Psoas muscle (tissue), 8 donors: ENCODE measurements around the gene DNAH9. TPM values are rescaled to one million over a fixed set of nuclear protein-coding genes. Genes with fewer than 3 reads are reported as not detected.
A peak's percentile ranks its signal among the peaks of the same experiment; 100 is the strongest.

ENCODE experiments used
- ATAC-seq, 4 donors: fragments of 200-7000 bp; cut with Tn5 transposase; one replicate each; pipeline ENCODE4 v1.9.1; 2020; ENCODE audit warnings: moderate library complexity in 3 of 4, mild to moderate bottlenecking in 2 of 4
- DNase-seq, 2 donors: peaks; one replicate each; pipeline ENCODE4 v3.0.0-alpha.2; 2020
- H3K27ac ChIP-seq: fragments of 200-600 bp; one replicate; pipeline ENCODE4 v1.8.0; 2022
- H3K27me3 ChIP-seq, 3 donors: fragments of 200-600 bp in 1 of 3; one replicate each; pipeline versions ENCODE4 v1.6.1 to v1.8.0; 2013 to 2022; ENCODE audit warnings: low read length in 2 of 3, mild to moderate bottlenecking in 2 of 3, moderate library complexity in 1 of 3; ENCODE audit not compliant: insufficient read depth in 3 of 3
- H3K36me3 ChIP-seq, 2 donors: fragments of 200-600 bp in 1 of 2; one replicate each; pipeline versions ENCODE4 v1.6.1 to v1.8.0; 2013 to 2022; ENCODE audit warnings: low read depth in 1 of 2, mild to moderate bottlenecking in 1 of 2, moderate library complexity in 1 of 2; ENCODE audit not compliant: insufficient read depth in 1 of 2
- H3K4me1 ChIP-seq: fragments of 200-600 bp; one replicate; pipeline ENCODE4 v1.8.0; 2022
- H3K4me3 ChIP-seq: fragments of 200-600 bp; one replicate; pipeline ENCODE4 v1.8.0; 2022; ENCODE audit warnings: mild to moderate bottlenecking
- H3K9me3 ChIP-seq: fragments of 200-600 bp; one replicate; pipeline ENCODE4 v1.8.0; 2022
- CTCF ChIP-seq: fragments of 200-600 bp; IDR thresholded peaks from one replicate; pipeline ENCODE4 v1.8.0; 2022; ENCODE audit warnings: antibody characterized with exemption
- WGBS, 3 donors: extraction: QIAGEN DNeasy Blood & Tissue Kit; methylation state at CpG; one replicate each; pipeline versions ENCODE4 v1.1.6 to v1.1.7; 2013; 5-methylcytosine and 5-hydroxymethylcytosine counted together
- intact Hi-C, 2 donors: fragments of 100-400 bp; cut with DNase I; formaldehyde crosslinking; loops; one replicate each; pipeline versions ENCODE4 v1.11.0 to v1.14.2; 2022
- polyA plus RNA-seq, 3 donors: library from polyadenylated mRNA; stranded (reverse); fragments of 200-250 nt; gene quantifications; one replicate each; pipeline ENCODE4 v1.2.3, GENCODE V29; 2013
- total RNA-seq, 4 donors: library from RNA; stranded (reverse); fragmentation: NEBNext Ultra II Directional in 2 of 4; extraction: Animal tissue kit (Norgen Biotek cat#: 25700) in 2 of 4; gene quantifications; one replicate each; pipeline versions ENCODE4 v1.2.1 to v1.2.4, GENCODE V29; 2021 to 2023
- donor health status: healthy with polysubstance abuse.
- donor health status: DM: no; HTN: no; CAD: no; lungs with moderate emphysema.
- donor health status: Bipolar disorder and iron deficiency.
- donor health status: healthy.
- donor health status: DM: yes; HTN: yes; CAD: no.
- donor health status: DM: no; HTN: no; CAD: no.
- donor health status: DM: no; HTN: no; CAD: no.
- donor health status: DM: yes; HTN: yes; CAD: no.

Gene DNAH9
- total and polyA plus RNA-seq, 7 donors, result 0.01 to 0.05 TPM; not detected in 5

- WGBS, 3 donors, result 82 to 88% (median 88%) methylated on average over 4 of the region's 4 CpGs
- no peak for TF ChIP-seq CTCF
- intact Hi-C loops, result no loop called here
Observed at GRCh38 chr17:11813278-11813677, 215.0 kb downstream of the DNAH9 start.

GRCh38 chr17:11813871-11814270 lies 215.6 kb downstream of the DNAH9 start:
- intact Hi-C loops, result no loop called here
- ATAC-seq, result no peak
- H3K27ac ChIP-seq, result no peak overlapping the region

More at GRCh38 chr17:11813278-11813677, 215.0 kb downstream of the DNAH9 start:
- Histone ChIP-seq H3K27me3 (no peaks in the 10 kb centered on the region), H3K36me3 (no peaks in the 10 kb centered on the region), H3K27ac (no peak overlapping the region), H3K4me3 (no peak overlapping the region), H3K9me3 (no peaks in the 10 kb centered on the region), H3K4me1 (no peaks in the 10 kb centered on the region)
- ATAC-seq (no peak), DNase-seq (no peak)

GRCh38 chr17:11814655-11815262 lies 216.5 kb downstream of the DNAH9 start:
- TF ChIP-seq CTCF, result no peak
- no peak for ATAC-seq
- no peaks in the 10 kb centered on the region for H3K27me3 ChIP-seq
- no peak overlapping the region for H3K27ac ChIP-seq
- H3K4me1 ChIP-seq, result no peaks in the 10 kb centered on the region
- WGBS, 3 donors, result 25 to 38% (median 35%) methylated on average over 3 of the region's 3 CpGs
- no peaks in the 10 kb centered on the region for H3K9me3 ChIP-seq
- no peak overlapping the region for H3K4me3 ChIP-seq
- intact Hi-C loops, result no loop called here
- H3K36me3 ChIP-seq, result no peaks in the 10 kb centered on the region
- no peak for DNase-seq

More at GRCh38 chr17:11813871-11814270, 215.6 kb downstream of the DNAH9 start:
- TF ChIP-seq CTCF, result no peak
- H3K9me3 ChIP-seq, result no peaks in the 10 kb centered on the region
- no peaks in the 10 kb centered on the region for H3K27me3 ChIP-seq
- no peaks in the 10 kb centered on the region for H3K36me3 ChIP-seq
- no peak overlapping the region for H3K4me3 ChIP-seq
- DNase-seq, result no peak
- H3K4me1 ChIP-seq, result no peaks in the 10 kb centered on the region

- H3K9me3 ChIP-seq, result no peaks in the 10 kb centered on the region
- no peak overlapping the region for H3K27ac ChIP-seq
- ATAC-seq, result no peak
- no peaks in the 10 kb centered on the region for H3K36me3 ChIP-seq
- 81 to 84% (median 82%) methylated on average over 2 of the region's 2 CpGs for WGBS, 3 donors
- no peaks in the 10 kb centered on the region for H3K27me3 ChIP-seq
- TF ChIP-seq CTCF, result no peak
- no peaks in the 10 kb centered on the region for H3K4me1 ChIP-seq
- no peak overlapping the region for H3K4me3 ChIP-seq
- intact Hi-C loops, result no loop called here
- no peak for DNase-seq
Observed at GRCh38 chr17:11816409-11816808, 218.1 kb downstream of the DNAH9 start.

- Histone ChIP-seq H3K4me1 (no peaks in the 10 kb centered on the region), H3K9me3 (no peaks in the 10 kb centered on the region), H3K27me3 (no peaks in the 10 kb centered on the region), H3K36me3 (no peaks in the 10 kb centered on the region), H3K27ac (no peak overlapping the region), H3K4me3 (no peak overlapping the region)
- intact Hi-C loops, result no loop called here
- DNase-seq (peak in 1 of 2 donors; percentile 54), ATAC-seq (peak in 1 of 4 donors; percentile 55)
- WGBS, 3 donors, result 14 to 21% (median 18%) methylated on average over 5 of the region's 5 CpGs
- TF ChIP-seq CTCF, result no peak
Observed at GRCh38 chr17:11823862-11824261, 225.6 kb downstream of the DNAH9 start.
